WTC11 (cell line): Measurements from ENCODE around the gene COL4A1. TPM values are rescaled to one million over a fixed set of nuclear protein-coding genes. Genes with fewer than 3 reads are reported as not detected.

Experiments used
- ATAC-seq: fragments of 200-7000 bp; cut with Tn5 transposase; 2 replicates; pipeline ENCODE4 v1.10.0; 2021; ENCODE audit warnings: mild to moderate bottlenecking, moderate library complexity
- CTCF ChIA-PET: fragments of 300-600 bp; sonication (Branson Sonifier 250); formaldehyde crosslinking; loops from one replicate; lab custom pipeline; 2021; ENCODE audit warnings: antibody characterized with exemption; lab: Charles Lee
- POLR2A ChIA-PET: fragments of 350-600 bp; sonication (Branson Sonifier 250); formaldehyde crosslinking; loops from one replicate; lab custom pipeline; 2021; ENCODE audit warnings: antibody characterized with exemption; lab: Charles Lee
- DNase-seq: peaks from one replicate; pipeline ENCODE4 v3.0.0; 2021; ENCODE audit warnings: low spot score
- H3K27ac Mint-ChIP-seq: 2 replicates; pipeline ENCODE4 v1.8.0; 2021; ENCODE audit warnings: mixed read lengths
- H3K27me3 Mint-ChIP-seq: 2 replicates; pipeline ENCODE4 v1.8.0; 2021; ENCODE audit warnings: low read depth, mild to moderate bottlenecking, moderate library complexity, mixed read lengths
- H3K36me3 Mint-ChIP-seq: 2 replicates; pipeline ENCODE4 v1.8.0; 2021; ENCODE audit warnings: mixed read lengths
- H3K4me1 Mint-ChIP-seq: 2 replicates; pipeline ENCODE4 v1.8.0; 2022; ENCODE audit warnings: mixed read lengths
- H3K4me3 Mint-ChIP-seq: 2 replicates; pipeline ENCODE4 v1.8.0; 2021; ENCODE audit warnings: mild to moderate bottlenecking, moderate library complexity, mixed read lengths
- H3K9me3 Mint-ChIP-seq: 2 replicates; pipeline ENCODE4 v1.8.0; 2021; ENCODE audit warnings: mixed read lengths
- AFF4 ChIP-seq: sonication (generic); formaldehyde crosslinking; IDR thresholded peaks from 2 replicates; pipeline ENCODE4 v1.8.1; 2023; ENCODE audit warnings: mild to moderate bottlenecking, missing genetic modification reagents, borderline replicate concordance
- CREB1 ChIP-seq: sonication (generic); formaldehyde crosslinking; IDR thresholded peaks from 2 replicates; pipeline ENCODE4 v1.8.0; 2023; ENCODE audit warnings: mild to moderate bottlenecking, missing genetic modification reagents
- E2F5 ChIP-seq: sonication (generic); formaldehyde crosslinking; IDR thresholded peaks from 2 replicates; pipeline ENCODE4 v1.8.1; 2022; ENCODE audit warnings: mild to moderate bottlenecking, moderate library complexity, missing genetic modification reagents
- ELF4 ChIP-seq: sonication (generic); formaldehyde crosslinking; IDR thresholded peaks from 2 replicates; pipeline ENCODE4 v1.8.1; 2022; ENCODE audit warnings: low read depth, mild to moderate bottlenecking, moderate library complexity, missing genetic modification reagents
- FOXK1 ChIP-seq: sonication (generic); formaldehyde crosslinking; IDR thresholded peaks from 2 replicates; pipeline ENCODE4 v1.8.0; 2022; ENCODE audit warnings: mild to moderate bottlenecking, moderate library complexity, missing genetic modification reagents
- GTF2I ChIP-seq: fragments of 250-450 bp; sonication (Bioruptor Pico); conservative IDR thresholded peaks from 2 replicates; pipeline ENCODE4 v1.4.0; 2021; ENCODE audit warnings: mild to moderate bottlenecking
- JAZF1 ChIP-seq: fragments of 250-450 bp; sonication (Bioruptor Pico); IDR thresholded peaks from 2 replicates; pipeline ENCODE4 v1.9.0; 2021; ENCODE audit warnings: moderate library complexity, mild to moderate bottlenecking, inconsistent platforms
- MAX ChIP-seq: sonication (generic); formaldehyde crosslinking; IDR thresholded peaks from 2 replicates; pipeline ENCODE4 v1.8.0; 2022; ENCODE audit warnings: mild to moderate bottlenecking, missing genetic modification reagents
- NFATC4 ChIP-seq: fragments of 250-450 bp; sonication (Bioruptor Pico); IDR thresholded peaks from 2 replicates; pipeline ENCODE4 v1.9.0; 2021; ENCODE audit warnings: mild to moderate bottlenecking
- RELA ChIP-seq: sonication (generic); formaldehyde crosslinking; IDR thresholded peaks from 2 replicates; pipeline ENCODE4 v1.8.1; 2022; ENCODE audit warnings: missing genetic modification reagents, mild to moderate bottlenecking, borderline replicate concordance
- TCF7 ChIP-seq: sonication (generic); formaldehyde crosslinking; IDR thresholded peaks from 2 replicates; pipeline ENCODE4 v1.8.0; 2022; ENCODE audit warnings: mild to moderate bottlenecking, low read depth, missing genetic modification reagents, moderate library complexity
- TP53 ChIP-seq: sonication (generic); formaldehyde crosslinking; IDR thresholded peaks from 2 replicates; pipeline ENCODE4 v1.8.1; 2023; ENCODE audit warnings: mild to moderate bottlenecking, missing genetic modification reagents
- ZNF121 ChIP-seq: sonication (generic); formaldehyde crosslinking; IDR thresholded peaks from 2 replicates; pipeline ENCODE4 v1.8.0; 2023; ENCODE audit warnings: missing genetic modification reagents
- ZNF416 ChIP-seq: fragments of 250-450 bp; sonication (Bioruptor Pico); IDR thresholded peaks from 2 replicates; pipeline ENCODE4 v1.9.0; 2021; ENCODE audit warnings: mild to moderate bottlenecking, inconsistent platforms
- ZNF425 ChIP-seq: fragments of 250-450 bp; sonication (Bioruptor Pico); conservative IDR thresholded peaks from 2 replicates; pipeline ENCODE4 v1.9.0; 2021; ENCODE audit warnings: mild to moderate bottlenecking
- total RNA-seq: library from RNA; stranded (reverse); gene quantifications from 3 replicates; pipeline ENCODE4 v1.2.3, GENCODE V29; 2021

The COL4A1 gene
- total RNA-seq, 1 experiment from 2014 or later, result 89.6 TPM

GRCh38 chr13:110233181-110233950 is 73.6 kb downstream of the COL4A1 start (continued):
- TF ChIP-seq ZNF425 (CRISPR knock-in tag) (no peak), ZNF416 (CRISPR knock-in tag) (no peak)
- TF ChIP-seq, all 79 proteins: peak for 0

- peaks cover 20% of the 10 kb centered on the region for H3K4me1 Mint-ChIP-seq
- no peak for TF ChIP-seq AFF4 (CRISPR knock-in tag)
- TF ChIP-seq TP53, result no peak
- TF ChIP-seq, all 79 proteins: peak for 0
- Mint-ChIP-seq H3K27ac (no peak overlapping the region), H3K27me3 (no peaks in the 10 kb centered on the region), H3K9me3 (no peaks in the 10 kb centered on the region), H3K36me3 (no peaks in the 10 kb centered on the region), H3K4me3 (no peak overlapping the region)
- ATAC-seq (no peak), DNase-seq (no peak)
- ChIA-PET POLR2A (interaction anchor here (0.7 kb wide), 1 partner anchor 15 kb away, joined by 3 read pairs; no protein-coding TSS in a partner anchor), CTCF (interaction anchor here (0.6 to 3.2 kb wide), 2 partner anchors 10 to 15 kb away, joined by 3 to 13 read pairs; no protein-coding TSS in a partner anchor)
These were observed 74.2 kb downstream of the COL4A1 start for GRCh38 chr13:110232756-110233155.

- POLR2A ChIA-PET, result no interaction called here
- no peak for ATAC-seq
- H3K27ac Mint-ChIP-seq, result no peak overlapping the region
- CTCF ChIA-PET, result interaction anchor here (3.2 kb wide), 1 partner anchor 15 kb away, joined by 13 read pairs; no protein-coding TSS in a partner anchor
- no peaks in the 10 kb centered on the region for H3K36me3 Mint-ChIP-seq
- H3K27me3 Mint-ChIP-seq, result no peaks in the 10 kb centered on the region
- no peak overlapping the region for H3K4me3 Mint-ChIP-seq
- no peaks in the 10 kb centered on the region for H3K9me3 Mint-ChIP-seq
- no peak for DNase-seq
- TF ChIP-seq RELA (CRISPR knock-in tag) (no peak), CREB1 (no peak), MAX (no peak), TCF7 (no peak), ZNF425 (CRISPR knock-in tag) (no peak), NFATC4 (CRISPR knock-in tag) (no peak), FOXK1 (CRISPR knock-in tag) (no peak), E2F5 (no peak), ELF4 (CRISPR knock-in tag) (no peak), GTF2I (CRISPR knock-in tag) (no peak), JAZF1 (no peak), ZNF121 (no peak)
- peaks cover 20% of the 10 kb centered on the region for H3K4me1 Mint-ChIP-seq
These were observed 74.8 kb downstream of the COL4A1 start for GRCh38 chr13:110232142-110232541.
